Testis (tissue), 3 donors: ENCODE data around the gene TSPAN11. TPM values are rescaled to one million over a fixed set of nuclear protein-coding genes. Genes with fewer than 3 reads are reported as not detected.

Source experiments
- DNase-seq: peaks from one replicate; pipeline ENCODE4 v3.0.0-alpha.2; 2019
- H3K27ac ChIP-seq, 2 donors: fragments of 200-600 bp; sonication (generic); one replicate each; pipeline ENCODE4 v1.5.1; 2019
- H3K27me3 ChIP-seq: fragments of 200-600 bp; sonication (generic); one replicate; pipeline ENCODE4 v1.5.1; 2019
- H3K36me3 ChIP-seq: fragments of 200-600 bp; sonication (generic); one replicate; pipeline ENCODE4 v1.5.1; 2017; ENCODE audit warnings: low read depth; ENCODE audit errors: missing control alignments
- H3K4me1 ChIP-seq: fragments of 200-600 bp; sonication (generic); one replicate; pipeline ENCODE4 v1.5.1; 2019
- H3K4me3 ChIP-seq, 2 donors: fragments of 200-600 bp; sonication (generic); one replicate each; pipeline ENCODE4 v1.5.1; 2017 to 2019
- H3K9me3 ChIP-seq: fragments of 200-600 bp; sonication (generic); one replicate; pipeline ENCODE4 v1.5.1; 2017
- CTCF ChIP-seq, 3 experiments: fragments of 450-650 bp in 2 of 3; fragments of 200-600 bp in 1 of 3; sonication (generic) in 1 of 3; IDR thresholded peaks; one replicate each; pipeline ENCODE4 v1.5.1; 2016 to 2019; ENCODE audit warnings: antibody characterized with exemption in 3 of 3, mild to moderate bottlenecking in 2 of 3, moderate library complexity in 1 of 3
- POLR2A ChIP-seq: fragments of 450-650 bp; IDR thresholded peaks from one replicate; pipeline ENCODE4 v1.6.1; 2017; ENCODE audit warnings: antibody characterized with exemption, mild to moderate bottlenecking, moderate library complexity
- WGBS, 2 donors: methylation state at CpG; one replicate each; pipeline ENCODE4 v1.1.5; 2018; 5-methylcytosine and 5-hydroxymethylcytosine counted together
- intact Hi-C: fragments of 100-400 bp; cut with DNase I; formaldehyde crosslinking; loops from one replicate; pipeline ENCODE4 v1.15.1; 2023; ENCODE audit warnings: low total_unique reads
- polyA plus RNA-seq: library from polyadenylated mRNA; stranded (reverse); fragments of 350-450 nt; fragmentation: Illumina TruSeq; extraction: RNeasy Lipid Tissue Mini Kit (QIAGEN cat#74804); gene quantifications from one replicate; pipeline ENCODE4 v1.2.3, GENCODE V29; 2014; ENCODE audit warnings: low read depth, low replicate concordance; ENCODE audit not compliant: insufficient read depth
- total RNA-seq, 2 donors: library from RNA; depleted of rRNA; stranded (reverse); fragments of >200 nt; gene quantifications; one replicate each; pipeline ENCODE4 v1.2.3, GENCODE V29; 2016

Gene TSPAN11
- total and polyA plus RNA-seq, 3 donors from 2014 or later = 2.4 to 2.7 (median 2.7) TPM

GRCh38 chr12:31019561-31019960 lies 93.0 kb downstream of the TSPAN11 start:
- no peaks in the 10 kb centered on the region for H3K36me3 ChIP-seq
- H3K4me3 ChIP-seq = no peak overlapping the region
- intact Hi-C loops = no loop called here
- WGBS, 2 donors = 94% methylated on average over 6 of the region's 6 CpGs
- H3K27ac ChIP-seq = no peak overlapping the region
- no peak for TF ChIP-seq CTCF (IDR thresholded peaks at IDR 0.05)
- no peak for TF ChIP-seq POLR2A
- H3K27me3 ChIP-seq = no peaks in the 10 kb centered on the region
- no peaks in the 10 kb centered on the region for H3K4me1 ChIP-seq
- no peaks in the 10 kb centered on the region for H3K9me3 ChIP-seq
- DNase-seq = no peak

- TF ChIP-seq POLR2A (no peak), CTCF (IDR thresholded peaks at IDR 0.05) (no peak)
- DNase-seq = no peak
- 81 to 89% methylated on average over 14 of the region's 14 CpGs for WGBS, 2 donors
- H3K4me1 ChIP-seq = no peaks in the 10 kb centered on the region
- no peaks in the 10 kb centered on the region for H3K36me3 ChIP-seq
- no peaks in the 10 kb centered on the region for H3K9me3 ChIP-seq
- intact Hi-C loops = no loop called here
- H3K4me3 ChIP-seq = no peak overlapping the region
- H3K27ac ChIP-seq = no peak overlapping the region
- H3K27me3 ChIP-seq = no peaks in the 10 kb centered on the region
Observed at GRCh38 chr12:31019976-31020375, 93.4 kb downstream of the TSPAN11 start.

- no peaks in the 10 kb centered on the region for H3K36me3 ChIP-seq
- no peaks in the 10 kb centered on the region for H3K9me3 ChIP-seq
- H3K4me3 ChIP-seq = no peak overlapping the region
- TF ChIP-seq CTCF (IDR thresholded peaks at IDR 0.05) (no peak), POLR2A (no peak)
- no peak overlapping the region for H3K27ac ChIP-seq
- 91% methylated on average over 11 of the region's 11 CpGs for WGBS, 2 donors
- intact Hi-C loops = no loop called here
- no peaks in the 10 kb centered on the region for H3K4me1 ChIP-seq
- DNase-seq = peak; percentile 4
- no peaks in the 10 kb centered on the region for H3K27me3 ChIP-seq
Observed at GRCh38 chr12:31020385-31021166, 94.0 kb downstream of the TSPAN11 start.

- no peak for DNase-seq
- Histone ChIP-seq H3K27me3 (no peaks in the 10 kb centered on the region), H3K27ac (no peak overlapping the region), H3K4me1 (no peaks in the 10 kb centered on the region), H3K36me3 (no peaks in the 10 kb centered on the region), H3K4me3 (no peak overlapping the region), H3K9me3 (no peaks in the 10 kb centered on the region)
- intact Hi-C loops = no loop called here
- no peak for TF ChIP-seq POLR2A
- no peak for TF ChIP-seq CTCF (IDR thresholded peaks at IDR 0.05)
- 85 to 88% methylated on average over 3 of the region's 3 CpGs for WGBS, 2 donors
Observed at GRCh38 chr12:31021181-31021580, 94.6 kb downstream of the TSPAN11 start.
